Measurements from ENCODE around the gene UFSP2. TPM values are rescaled to one million over a fixed set of nuclear protein-coding genes. Genes with fewer than 3 reads are reported as not detected.

The UFSP2 gene
- total and polyA plus RNA-seq, 2 of the 4 experiments (the other 2 are of a cell fraction), result 21.8 to 43.7 TPM

DNA sequence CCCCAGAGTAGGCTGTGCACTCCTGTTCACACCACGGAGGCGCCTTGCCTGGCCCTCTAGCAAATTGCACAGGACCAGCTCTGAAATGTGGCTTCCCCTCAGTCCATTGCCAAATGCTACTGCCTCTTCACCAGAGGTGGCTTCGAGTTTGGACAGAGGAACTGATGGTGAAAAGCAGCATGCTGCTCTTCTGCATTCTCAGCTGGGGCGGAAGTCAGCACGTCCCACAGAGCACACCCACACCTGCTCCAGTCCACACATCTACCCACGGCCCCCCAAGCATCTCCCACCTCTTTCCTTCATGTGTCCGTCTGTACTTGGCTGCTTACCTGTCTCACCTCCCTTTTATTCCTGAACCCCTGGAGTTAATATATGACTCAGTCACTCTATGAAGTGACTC, 73.6 kb downstream of the UFSP2 start:
- Histone ChIP-seq H4K91ac (ENCODE audit: insufficient read depth, low read depth, low read length) (no peak overlapping the region), H2BK20ac (ENCODE audit: low read depth, low read length) (no peak overlapping the region), H3K9me1 (ENCODE audit: insufficient read depth, low read length) (peaks cover 7% of the 10 kb centered on the region; the same call in 1 of the 2 replicates), H3K27me3 (ENCODE audit: control insufficient read depth, insufficient read depth, low read length) (no peaks in the 10 kb centered on the region), H3K18ac (ENCODE audit: low read depth, low read length) (no peak overlapping the region), H3K4me1 (ENCODE audit: control insufficient read depth, insufficient read depth, low read length) (no peaks in the 10 kb centered on the region; the same call in 1 of the 2 replicates), H3K4me2 (ENCODE audit: low read depth, low read length) (no peak overlapping the region), H3K9ac (ENCODE audit: low read depth, low read length) (no peak overlapping the region), H3K56ac (ENCODE audit: extremely low read depth, insufficient read depth, low read length) (no peak overlapping the region), H3K4ac (ENCODE audit: low read depth, low read length) (no peak overlapping the region), H2AK9ac (replicated peaks; ENCODE audit: low read depth, low read length, poor library complexity) (no peak overlapping the region), H2AK5ac (ENCODE audit: low read depth, low read length) (no peak overlapping the region), H4K5ac (ENCODE audit: low read depth, low read length) (no peak overlapping the region), H2BK15ac (ENCODE audit: low read depth, low read length) (no peak overlapping the region), H4K20me1 (ENCODE audit: insufficient read depth, low read length) (no peaks in the 10 kb centered on the region), H2BK120ac (ENCODE audit: low read depth, low read length) (no peak overlapping the region), H3K79me1 (ENCODE audit: low read depth in 1 of 2, low read length in 2 of 2) (no peaks in the 10 kb centered on the region; a peak in 1 of 4 replicates), H4K8ac (ENCODE audit: low read depth in 2 of 2, low read length in 2 of 2) (no peak overlapping the region), H3K4me3 (ENCODE audit: insufficient read depth, low read depth, low read length) (no peak overlapping the region), H3K14ac (replicated peaks; ENCODE audit: low read depth, low read length) (no peak overlapping the region), H3K23ac (ENCODE audit: low read depth, low read length) (no peak overlapping the region), H3K36me3 (ENCODE audit: control insufficient read depth, insufficient read depth, low read length) (peaks cover 14% of the 10 kb centered on the region), H2AFZ (replicated peaks; ENCODE audit: low read length, poor library complexity) (no peak overlapping the region), H3K27ac (ENCODE audit: insufficient read depth, low read length) (no peak overlapping the region), H2BK5ac (ENCODE audit: low read depth, low read length, poor library complexity, severe bottlenecking) (no peak overlapping the region), H3K9me3 (ENCODE audit: control insufficient read depth, insufficient read depth, low read length) (no peaks in the 10 kb centered on the region)
- in situ Hi-C loops (cut with MboI; ENCODE audit: low sequenced_read_pairs) (no loop called here), dilution Hi-C loops (cut with HindIII; ENCODE audit: low sequenced_read_pairs, unreplicated experiment) (no loop called here), intact Hi-C loops (cut with micrococcal nuclease) (no loop called here)
- ChIA-PET POLR2A (ENCODE audit: unreplicated experiment) (no interaction called here), CTCF (interaction anchor here (0.8 kb wide), 1 partner anchor 13 kb away, joined by 3 read pairs; no protein-coding TSS in a partner anchor)
- no TSS peak for BruUV-seq (replicated peaks)
- DNase-seq (no peak), ATAC-seq (ENCODE audit: low read depth) (no peak)
- 86% methylated on average over 6 of the region's 7 CpGs; no CpG with 5 or more reads in 1 of the 2 experiments for WGBS, 2 experiments (ENCODE audit: extremely low coverage in 2 of 2, insufficient read length in 1 of 2)
- TF ChIP-seq RAD21 (IDR thresholded peaks at IDR 0.05; ENCODE audit: low read length), result no peak
- TF ChIP-seq, protein P1, sequence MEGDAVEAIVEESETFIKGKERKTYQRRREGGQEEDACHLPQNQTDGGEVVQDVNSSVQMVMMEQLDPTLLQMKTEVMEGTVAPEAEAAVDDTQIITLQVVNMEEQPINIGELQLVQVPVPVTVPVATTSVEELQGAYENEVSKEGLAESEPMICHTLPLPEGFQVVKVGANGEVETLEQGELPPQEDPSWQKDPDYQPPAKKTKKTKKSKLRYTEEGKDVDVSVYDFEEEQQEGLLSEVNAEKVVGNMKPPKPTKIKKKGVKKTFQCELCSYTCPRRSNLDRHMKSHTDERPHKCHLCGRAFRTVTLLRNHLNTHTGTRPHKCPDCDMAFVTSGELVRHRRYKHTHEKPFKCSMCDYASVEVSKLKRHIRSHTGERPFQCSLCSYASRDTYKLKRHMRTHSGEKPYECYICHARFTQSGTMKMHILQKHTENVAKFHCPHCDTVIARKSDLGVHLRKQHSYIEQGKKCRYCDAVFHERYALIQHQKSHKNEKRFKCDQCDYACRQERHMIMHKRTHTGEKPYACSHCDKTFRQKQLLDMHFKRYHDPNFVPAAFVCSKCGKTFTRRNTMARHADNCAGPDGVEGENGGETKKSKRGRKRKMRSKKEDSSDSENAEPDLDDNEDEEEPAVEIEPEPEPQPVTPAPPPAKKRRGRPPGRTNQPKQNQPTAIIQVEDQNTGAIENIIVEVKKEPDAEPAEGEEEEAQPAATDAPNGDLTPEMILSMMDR (conservative IDR thresholded peaks at IDR 0.05; ENCODE audit: low read depth, low read length), result no peak
- TF ChIP-seq, protein P2, sequence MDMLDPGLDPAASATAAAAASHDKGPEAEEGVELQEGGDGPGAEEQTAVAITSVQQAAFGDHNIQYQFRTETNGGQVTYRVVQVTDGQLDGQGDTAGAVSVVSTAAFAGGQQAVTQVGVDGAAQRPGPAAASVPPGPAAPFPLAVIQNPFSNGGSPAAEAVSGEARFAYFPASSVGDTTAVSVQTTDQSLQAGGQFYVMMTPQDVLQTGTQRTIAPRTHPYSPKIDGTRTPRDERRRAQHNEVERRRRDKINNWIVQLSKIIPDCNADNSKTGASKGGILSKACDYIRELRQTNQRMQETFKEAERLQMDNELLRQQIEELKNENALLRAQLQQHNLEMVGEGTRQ (IDR thresholded peaks at IDR 0.05; ENCODE audit: low read depth, low read length), result no peak
- no peak for TF ChIP-seq BHLHE40 (IDR thresholded peaks at IDR 0.05; ENCODE audit: low read depth, low read length)
- TF ChIP-seq RCOR1 (IDR thresholded peaks at IDR 0.05; ENCODE audit: insufficient replicate concordance, low read length), result no peak

Measured in IMR-90 (cell line).